Activated CD4-positive, alpha-beta T cell treated with anti-CD3 and anti-CD28 coated beads for 48 hours (primary cell): ENCODE measurements around the gene RXRA.

Source experiments
- DNase-seq: peaks from one replicate; pipeline ENCODE4 v3.0.0-alpha.2; 2020

The RXRA gene

GRCh38 chr9:134386951-134387831 lies 60.9 kb downstream of the RXRA start:
- DNase-seq: no peak

DNA sequence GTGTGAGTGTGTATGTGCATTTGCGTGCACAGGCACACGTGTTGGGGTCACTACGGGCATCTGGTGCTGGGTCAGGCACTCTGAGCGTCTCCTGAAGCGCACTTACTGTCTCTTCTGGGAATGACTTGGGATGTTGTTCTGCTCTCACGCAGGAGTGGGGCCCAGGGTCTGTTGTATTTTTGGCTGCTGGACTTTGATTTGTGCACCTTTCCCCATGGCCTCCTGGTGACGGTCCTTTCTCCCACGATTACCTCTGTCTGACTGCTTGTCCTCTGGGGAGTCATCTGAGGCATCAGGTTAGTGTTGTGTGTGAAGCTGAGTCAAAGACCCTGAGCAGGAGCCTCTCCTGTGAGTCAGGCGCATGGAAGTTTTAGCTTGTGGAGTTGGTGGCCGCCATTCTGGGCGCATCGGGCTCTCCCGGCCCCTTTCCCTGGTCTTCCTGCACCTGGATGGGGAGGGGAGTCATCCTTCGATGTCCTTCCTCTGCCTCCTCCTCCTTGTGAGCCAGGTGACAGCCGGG lies 62.1 kb downstream of the RXRA start:
- no peak for DNase-seq

GRCh38 chr9:134388976-134389375 lies 62.7 kb downstream of the RXRA start:
- no peak for DNase-seq

DNA sequence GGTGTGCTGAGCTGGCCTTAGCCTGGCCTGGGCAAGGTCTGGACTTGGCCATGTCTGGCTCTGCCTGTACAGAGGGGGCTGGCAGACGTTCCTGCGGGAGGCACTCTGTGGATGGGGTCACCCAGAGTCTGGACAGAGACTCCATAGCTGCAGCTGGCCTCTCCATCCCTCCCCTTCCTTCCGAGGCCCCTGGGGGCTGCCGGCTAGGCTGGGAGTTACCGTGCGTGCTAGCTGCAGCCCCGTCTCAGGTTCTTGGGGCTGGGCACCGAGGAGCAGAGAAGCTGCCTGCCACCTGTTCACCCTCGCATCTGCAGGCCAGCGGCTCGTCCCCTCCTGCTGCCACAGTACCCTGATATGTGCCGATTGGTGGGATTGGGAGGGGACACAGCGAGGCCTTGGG lies 63.4 kb downstream of the RXRA start:
- DNase-seq: no peak

DNA sequence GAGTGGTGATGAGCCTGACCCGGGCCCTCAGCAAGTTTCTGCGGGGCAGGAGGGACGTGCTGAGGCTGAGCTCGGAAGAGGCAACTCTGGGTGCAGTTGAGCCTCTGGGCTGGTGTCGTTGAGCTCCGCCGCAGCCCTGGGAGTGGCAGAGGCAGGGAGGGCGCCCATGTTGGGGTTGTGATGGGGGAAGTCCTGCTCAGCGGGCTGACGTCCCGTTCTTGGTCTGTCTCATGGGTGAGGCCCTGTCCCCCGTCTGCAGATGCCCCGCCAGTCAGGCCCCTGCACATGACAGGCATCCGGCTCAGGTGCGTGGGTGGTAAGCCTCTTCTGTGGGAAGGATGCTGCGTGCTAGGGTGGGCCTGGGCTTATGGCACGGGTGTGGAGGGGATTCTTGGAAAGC lies 64.3 kb downstream of the RXRA start:
- DNase-seq: peak; percentile 88

- no peak for DNase-seq
These were observed 64.7 kb downstream of the RXRA start for GRCh38 chr9:134390947-134391318.

GRCh38 chr9:134391319-134392231 lies 65.3 kb downstream of the RXRA start:
- peak; percentile 85 for DNase-seq

GRCh38 chr9:134392900-134393299 lies 66.6 kb downstream of the RXRA start:
- DNase-seq: no peak

- DNase-seq: no peak
These were observed 67.5 kb downstream of the RXRA start for GRCh38 chr9:134393582-134394280.

DNA sequence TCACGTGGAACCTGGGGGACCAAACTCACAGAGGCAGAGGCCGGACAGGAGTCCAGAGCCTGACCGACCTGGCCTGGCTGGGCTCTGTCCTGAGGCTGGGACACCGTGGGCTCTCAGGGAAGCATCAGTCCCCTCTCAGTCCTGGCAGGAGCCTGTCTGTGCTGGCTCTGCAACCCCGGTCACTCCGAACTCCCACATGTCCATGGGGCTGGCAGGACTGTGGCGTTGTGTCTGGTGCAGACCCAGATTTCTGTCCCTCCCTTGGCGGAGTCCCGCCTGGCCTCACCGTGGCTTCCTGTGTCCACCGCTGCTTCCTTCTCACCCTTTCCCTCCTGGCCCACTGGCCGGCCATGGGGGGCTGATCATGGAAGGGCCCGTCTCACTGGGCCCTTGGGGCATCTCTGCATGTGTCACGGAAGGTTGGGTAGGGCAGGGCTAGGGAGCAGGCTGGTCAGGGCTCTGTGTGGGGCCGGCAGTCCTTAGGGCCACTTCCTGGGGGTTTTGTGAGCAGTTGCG lies 68.8 kb downstream of the RXRA start:
- DNase-seq: no peak

- DNase-seq: no peak
These were observed 69.5 kb downstream of the RXRA start for GRCh38 chr9:134395737-134396257.

DNA sequence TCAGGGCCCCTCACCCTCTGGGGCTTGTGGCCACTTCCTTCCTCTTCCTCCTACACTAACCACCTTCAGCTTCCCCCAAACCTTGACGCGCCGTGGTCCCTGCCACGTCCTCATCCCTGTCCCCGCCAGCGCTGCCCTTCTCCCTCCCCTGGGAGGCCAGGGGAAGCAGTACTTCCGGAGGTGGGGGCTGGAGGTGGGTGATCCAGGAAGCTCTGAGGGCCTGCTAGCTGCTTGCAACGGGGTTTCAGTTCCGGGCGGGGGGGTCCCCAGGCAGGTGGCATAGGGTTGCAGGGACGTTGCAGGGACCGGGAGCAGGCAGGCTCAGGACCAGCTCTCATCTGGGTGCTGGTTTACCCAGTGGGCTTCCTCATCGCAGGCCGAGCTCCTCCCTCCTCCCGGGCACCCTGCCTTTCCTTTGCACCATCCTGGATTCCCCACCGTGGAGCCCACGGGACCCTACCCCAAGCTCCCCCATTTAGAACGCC lies 70.0 kb downstream of the RXRA start:
- peak; percentile 65 for DNase-seq

DNA sequence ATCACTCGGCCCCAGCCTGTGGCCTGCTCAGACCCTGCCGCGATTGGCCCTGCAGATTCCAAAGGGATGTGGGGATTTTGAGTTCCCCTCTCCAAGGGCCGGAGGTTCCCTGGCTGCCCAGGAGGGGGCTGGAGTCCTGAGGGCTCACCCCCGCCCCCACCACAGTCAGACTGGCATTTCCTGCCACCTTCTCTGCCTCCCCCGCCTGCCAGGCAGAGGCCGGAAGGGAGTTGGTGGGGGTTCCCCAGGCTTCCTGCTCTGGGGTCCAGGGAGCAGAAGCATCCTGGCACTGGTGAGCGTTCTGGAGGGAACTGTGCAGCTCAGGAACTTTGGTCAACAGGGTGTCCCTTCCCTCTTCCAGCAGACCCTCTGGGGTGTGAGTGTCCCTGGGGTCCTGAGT lies 70.6 kb downstream of the RXRA start:
- peak; percentile 58 for DNase-seq

GRCh38 chr9:134398756-134399155 lies 72.5 kb downstream of the RXRA start:
- DNase-seq: no peak

DNA sequence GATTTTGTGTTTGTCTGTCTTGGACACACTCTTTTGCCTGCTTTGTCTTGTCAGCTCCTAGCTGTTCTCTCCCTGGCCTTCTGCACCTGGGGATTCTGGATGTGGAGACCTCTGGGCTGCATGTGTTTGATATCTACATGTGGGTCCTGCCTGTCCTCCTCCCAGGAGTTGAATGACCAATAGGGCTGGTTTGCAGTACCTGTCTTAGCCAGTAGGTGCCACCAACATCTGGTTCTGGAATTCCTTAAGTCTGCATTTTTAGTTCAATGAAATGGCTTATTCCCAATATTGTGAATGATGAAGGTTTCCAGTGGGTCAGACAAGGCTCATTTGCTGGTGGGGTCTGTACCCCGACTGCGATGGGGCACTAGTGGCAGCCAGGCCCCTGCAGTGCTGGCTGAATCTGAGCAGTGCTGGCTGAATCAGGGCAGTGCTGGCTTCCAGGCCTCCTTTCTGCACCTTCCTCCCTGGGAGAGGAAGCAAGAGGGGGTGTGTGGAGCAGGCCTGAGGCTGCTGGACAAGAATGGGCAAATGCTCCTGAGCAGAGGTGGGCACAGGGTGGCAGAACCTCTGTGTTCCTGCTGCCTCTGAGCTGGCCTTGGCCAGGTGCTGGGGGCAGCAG lies 73.3 kb downstream of the RXRA start:
- DNase-seq: peak; percentile 42

DNA sequence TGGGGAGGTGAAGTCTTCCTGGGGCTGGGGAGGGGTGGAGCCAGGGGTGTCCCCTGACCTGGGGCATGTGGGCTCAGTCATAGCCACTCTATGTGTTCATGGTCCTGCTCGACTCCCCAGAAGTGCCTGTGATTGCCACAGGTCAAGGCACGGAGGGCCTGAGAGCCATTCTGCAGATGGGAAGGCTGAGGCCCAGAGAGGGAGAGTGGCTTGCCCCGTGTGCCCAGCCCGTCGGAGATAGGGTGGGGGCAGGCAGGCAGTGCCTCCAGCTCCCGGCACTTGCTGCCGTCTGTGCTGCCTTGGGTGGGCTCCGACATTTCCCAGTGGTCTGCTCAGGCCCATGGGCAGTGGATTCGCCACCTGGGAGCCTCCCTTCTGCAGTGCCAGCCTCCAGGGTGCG lies 74.0 kb downstream of the RXRA start:
- DNase-seq: no peak

DNA sequence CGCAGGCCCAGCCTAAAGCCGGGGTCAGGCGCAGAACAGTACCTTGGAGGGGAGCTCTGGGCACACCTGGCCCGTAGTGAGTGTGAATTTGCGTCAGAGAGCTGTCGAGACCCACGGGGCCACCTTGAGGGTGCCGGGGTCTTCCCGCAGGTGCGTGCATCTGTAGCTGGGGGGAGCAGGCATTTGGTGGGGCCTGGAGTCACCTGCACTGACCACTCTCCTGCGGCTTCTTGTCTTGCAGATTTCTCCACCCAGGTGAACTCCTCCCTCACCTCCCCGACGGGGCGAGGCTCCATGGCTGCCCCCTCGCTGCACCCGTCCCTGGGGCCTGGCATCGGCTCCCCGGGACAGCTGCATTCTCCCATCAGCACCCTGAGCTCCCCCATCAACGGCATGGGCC lies 75.1 kb downstream of the RXRA start:
- no peak for DNase-seq

DNA sequence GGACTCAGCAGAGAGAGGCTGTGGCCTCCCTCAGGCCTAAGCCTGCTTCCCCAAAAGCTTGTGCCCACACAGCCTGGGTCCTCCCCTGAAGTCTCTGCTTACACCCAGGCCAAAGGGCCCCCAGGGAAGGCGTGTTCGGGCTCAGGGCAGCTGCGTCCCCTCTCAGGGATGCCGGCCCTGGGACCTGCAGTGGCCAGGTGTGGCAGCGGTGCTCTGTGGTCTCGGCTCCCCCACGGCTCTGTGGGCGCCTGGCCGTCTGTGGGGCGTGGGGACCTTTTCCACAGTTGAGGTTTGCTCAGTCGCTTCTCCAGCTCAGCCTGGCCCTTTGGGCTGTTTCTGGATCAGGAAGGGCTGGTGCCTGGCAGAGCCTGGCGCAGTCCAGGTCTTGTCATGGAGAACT lies 75.9 kb downstream of the RXRA start:
- no peak for DNase-seq

GRCh38 chr9:134403292-134403681 lies 77.0 kb downstream of the RXRA start:
- DNase-seq: no peak

- peak; percentile 38 for DNase-seq
These were observed 77.5 kb downstream of the RXRA start for GRCh38 chr9:134403682-134404301.
